DOHH2 (cell line): ENCODE measurements around the gene TMEM126A.

Experiments
- H3F3A ChIP-seq: fragments of 200-600 bp; sonication (generic), shearing (Covaris generic); 2 replicates; pipeline ENCODE4 v1.6.0; 2016; ENCODE audit warnings: antibody characterized with exemption, mild to moderate bottlenecking; ENCODE audit not compliant: control insufficient read depth, insufficient read depth
- H3K27ac ChIP-seq: fragments of 200-600 bp; sonication (generic); 2 replicates; pipeline ENCODE4 v1.5.1; 2014; ENCODE audit warnings: low read depth, mild to moderate bottlenecking, low read length, moderate library complexity
- H3K27me3 ChIP-seq: fragments of 200-600 bp; sonication (generic); 2 replicates; pipeline ENCODE4 v1.6.1; 2014; ENCODE audit warnings: mild to moderate bottlenecking, low read length, mixed read lengths; ENCODE audit not compliant: control insufficient read depth
- H3K36me3 ChIP-seq: fragments of 200-600 bp; sonication (generic); 2 replicates; pipeline ENCODE4 v1.6.1; 2014; ENCODE audit warnings: mild to moderate bottlenecking, low read length, moderate library complexity, mixed read lengths; ENCODE audit not compliant: control insufficient read depth
- H3K4me1 ChIP-seq: fragments of 200-600 bp; sonication (generic); 2 replicates; pipeline ENCODE4 v1.6.1; 2014; ENCODE audit warnings: mild to moderate bottlenecking, low read length, mixed read lengths; ENCODE audit not compliant: control insufficient read depth
- H3K4me2 ChIP-seq: fragments of 200-600 bp; sonication (generic); 2 replicates; pipeline ENCODE4 v1.6.0; 2014; ENCODE audit warnings: mild to moderate bottlenecking, low read length, moderate library complexity
- H3K4me3 ChIP-seq: fragments of 200-600 bp; sonication (generic); 2 replicates; pipeline ENCODE4 v1.5.1; 2014; ENCODE audit warnings: mild to moderate bottlenecking, low read length, mixed read lengths
- H3K79me2 ChIP-seq: fragments of 200-600 bp; sonication (generic); 2 replicates; pipeline ENCODE4 v1.6.1; 2014; ENCODE audit warnings: mild to moderate bottlenecking, low read length, mixed read lengths; ENCODE audit not compliant: control insufficient read depth
- H3K9me2 ChIP-seq: fragments of 200-600 bp; sonication (generic); replicated peaks from 2 replicates; pipeline ENCODE4 v1.6.1; 2014; ENCODE audit warnings: mild to moderate bottlenecking, low read length, mixed read lengths; ENCODE audit not compliant: control insufficient read depth
- H3K9me3 ChIP-seq: fragments of 200-600 bp; sonication (generic); 2 replicates; pipeline ENCODE4 v1.6.1; 2014; ENCODE audit warnings: antibody characterized with exemption, low read length, mixed read lengths; ENCODE audit not compliant: control insufficient read depth, insufficient read depth
- H4K20me1 ChIP-seq: fragments of 200-600 bp; sonication (generic); 2 replicates; pipeline ENCODE4 v1.6.0; 2014; ENCODE audit warnings: low read depth, mild to moderate bottlenecking, antibody characterized with exemption, low read length, moderate library complexity; ENCODE audit not compliant: control insufficient read depth, insufficient read depth
- EZH2phosphoT487 ChIP-seq: fragments of 200-600 bp; sonication (generic); IDR thresholded peaks from 2 replicates; pipeline ENCODE4 v1.6.1; 2017; ENCODE audit warnings: borderline replicate concordance, mild to moderate bottlenecking, antibody characterized with exemption, low read length, moderate library complexity, mixed read lengths
- TF ChIP-seq, protein P1 (sequence below): fragments of 200-600 bp; sonication (generic); IDR thresholded peaks from one replicate; pipeline ENCODE4 v1.5.1; 2014; ENCODE audit warnings: antibody characterized with exemption, mild to moderate bottlenecking, low read depth, low read length; ENCODE audit not compliant: poor library complexity, severe bottlenecking

TMEM126A gene

GRCh38 chr11:85699957-85700741 lies 52.4 kb downstream of the TMEM126A start:
- Histone ChIP-seq H3K27me3 (peaks cover 15% of the 10 kb centered on the region), H4K20me1 (no peaks in the 10 kb centered on the region), H3K4me3 (no peak overlapping the region), H3K4me2 (no peak overlapping the region), H3K27ac (no peak overlapping the region), H3F3A (no peaks in the 10 kb centered on the region), H3K9me2 (no peaks in the 10 kb centered on the region), H3K4me1 (no peaks in the 10 kb centered on the region), H3K9me3 (no peaks in the 10 kb centered on the region), H3K36me3 (no peaks in the 10 kb centered on the region), H3K79me2 (no peaks in the 10 kb centered on the region)
- no peak for TF ChIP-seq EZH2phosphoT487
- TF ChIP-seq, protein P1, sequence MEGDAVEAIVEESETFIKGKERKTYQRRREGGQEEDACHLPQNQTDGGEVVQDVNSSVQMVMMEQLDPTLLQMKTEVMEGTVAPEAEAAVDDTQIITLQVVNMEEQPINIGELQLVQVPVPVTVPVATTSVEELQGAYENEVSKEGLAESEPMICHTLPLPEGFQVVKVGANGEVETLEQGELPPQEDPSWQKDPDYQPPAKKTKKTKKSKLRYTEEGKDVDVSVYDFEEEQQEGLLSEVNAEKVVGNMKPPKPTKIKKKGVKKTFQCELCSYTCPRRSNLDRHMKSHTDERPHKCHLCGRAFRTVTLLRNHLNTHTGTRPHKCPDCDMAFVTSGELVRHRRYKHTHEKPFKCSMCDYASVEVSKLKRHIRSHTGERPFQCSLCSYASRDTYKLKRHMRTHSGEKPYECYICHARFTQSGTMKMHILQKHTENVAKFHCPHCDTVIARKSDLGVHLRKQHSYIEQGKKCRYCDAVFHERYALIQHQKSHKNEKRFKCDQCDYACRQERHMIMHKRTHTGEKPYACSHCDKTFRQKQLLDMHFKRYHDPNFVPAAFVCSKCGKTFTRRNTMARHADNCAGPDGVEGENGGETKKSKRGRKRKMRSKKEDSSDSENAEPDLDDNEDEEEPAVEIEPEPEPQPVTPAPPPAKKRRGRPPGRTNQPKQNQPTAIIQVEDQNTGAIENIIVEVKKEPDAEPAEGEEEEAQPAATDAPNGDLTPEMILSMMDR: no peak

- Histone ChIP-seq H3K4me2 (no peak overlapping the region), H4K20me1 (no peaks in the 10 kb centered on the region), H3K27ac (no peak overlapping the region), H3K9me3 (no peaks in the 10 kb centered on the region), H3K4me1 (no peaks in the 10 kb centered on the region), H3K36me3 (no peaks in the 10 kb centered on the region), H3F3A (no peaks in the 10 kb centered on the region), H3K27me3 (peaks cover 13% of the 10 kb centered on the region; the same call in 1 of the 2 replicates), H3K9me2 (no peaks in the 10 kb centered on the region), H3K79me2 (no peaks in the 10 kb centered on the region), H3K4me3 (no peak overlapping the region)
- TF ChIP-seq EZH2phosphoT487: no peak
- TF ChIP-seq, protein P1: no peak
Measured at GRCh38 chr11:85704967-85705366, 57.2 kb downstream of the TMEM126A start.

DNA sequence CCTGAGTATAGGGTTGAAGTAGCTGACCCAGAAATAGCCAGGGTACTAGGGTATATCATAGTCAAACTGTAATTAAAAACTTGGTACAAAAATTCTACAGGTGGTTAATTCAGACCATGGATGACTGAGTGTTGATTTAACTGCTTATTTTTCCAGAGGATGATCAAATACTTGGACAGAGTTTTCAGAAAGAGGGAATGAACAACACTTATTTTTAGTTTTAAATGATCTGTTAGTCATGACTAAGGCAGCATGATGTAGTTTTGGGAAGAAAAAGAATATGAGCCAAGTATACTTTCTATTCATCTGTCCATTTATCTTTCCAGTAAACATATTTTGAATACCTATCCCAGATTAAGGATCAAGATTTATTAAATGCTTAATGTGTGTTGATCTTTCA lies 58.0 kb downstream of the TMEM126A start:
- no peaks in the 10 kb centered on the region for H3K9me2 ChIP-seq
- H3K9me3 ChIP-seq: no peaks in the 10 kb centered on the region

More for the DNA sequence above, 58.0 kb downstream of the TMEM126A start:
- no peaks in the 10 kb centered on the region for H3K79me2 ChIP-seq
- TF ChIP-seq EZH2phosphoT487: no peak
- TF ChIP-seq, protein P1: no peak
- H3K4me3 ChIP-seq: no peak overlapping the region
- no peaks in the 10 kb centered on the region for H3K4me1 ChIP-seq
- no peaks in the 10 kb centered on the region for H4K20me1 ChIP-seq
- H3F3A ChIP-seq: no peaks in the 10 kb centered on the region
- H3K4me2 ChIP-seq: no peak overlapping the region
- peaks cover 13% of the 10 kb centered on the region; the same call in 1 of the 2 replicates for H3K27me3 ChIP-seq
- H3K27ac ChIP-seq: no peak overlapping the region
- no peaks in the 10 kb centered on the region for H3K36me3 ChIP-seq
